HepG2 (cell line): ENCODE data around the gene ALG13.

Experiments used
- BRCA1 ChIP-seq: sonication (generic); formaldehyde crosslinking; IDR thresholded peaks from 2 replicates; pipeline ENCODE4 v1.4.0; 2020; ENCODE audit warnings: missing genetic modification reagents
- CTCF ChIP-seq: sonication (generic); formaldehyde crosslinking; IDR thresholded peaks from 2 replicates; pipeline ENCODE4 v1.5.0; 2020; ENCODE audit warnings: mild to moderate bottlenecking, missing genetic modification reagents, moderate library complexity
- EP300 ChIP-seq, 3 experiments: sonication (generic) in 1 of 3; formaldehyde crosslinking in 1 of 3; IDR thresholded peaks; 2 replicates each; pipeline versions ENCODE4 v1.5.1 to v1.6.1; 2011 to 2020; ENCODE audit warnings: low read depth in 2 of 3, low read length in 2 of 3, borderline replicate concordance in 1 of 3, improper control_type of control experiment in 1 of 3, mild to moderate bottlenecking in 1 of 3, missing genetic modification reagents in 1 of 3, moderate library complexity in 1 of 3
- NFE2L2 ChIP-seq: fragments of 150-350 bp; IDR thresholded peaks from 2 replicates; pipeline ENCODE4 v1.6.1; 2014; ENCODE audit warnings: low read length
- PHB2 ChIP-seq: fragments of 450-650 bp; IDR thresholded peaks from 2 replicates; pipeline ENCODE4 v1.6.1; 2018; ENCODE audit not compliant: partially characterized antibody
- TOPORS ChIP-seq: sonication (generic); formaldehyde crosslinking; IDR thresholded peaks from 2 replicates; pipeline ENCODE4 v1.8.0; 2023; ENCODE audit warnings: mild to moderate bottlenecking, missing genetic modification reagents
- ZNF3 ChIP-seq: IDR thresholded peaks from 2 replicates; pipeline ENCODE4 v1.7.0; 2017; ENCODE audit warnings: inconsistent platforms

DNA sequence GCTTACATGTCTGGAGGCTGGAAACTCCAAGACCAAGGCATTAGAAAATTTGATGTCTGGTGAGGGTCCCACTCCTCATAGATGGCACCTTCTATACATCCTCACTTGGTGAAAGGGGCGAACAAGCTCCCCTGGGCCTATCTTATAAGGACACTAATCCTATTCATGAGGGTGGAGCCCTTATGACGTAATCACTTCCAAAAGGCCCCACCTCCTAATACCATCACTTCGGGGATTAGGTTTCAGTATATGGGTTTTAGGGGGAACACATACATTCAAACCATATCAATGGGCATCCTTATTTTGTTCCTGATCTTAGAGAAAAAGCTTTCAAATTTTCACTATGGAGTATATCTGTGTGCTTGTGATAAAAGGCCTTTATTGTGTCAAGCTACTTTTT lies 39.0 kb upstream of the ALG13 start:
- TF ChIP-seq BRCA1 (no peak), ZNF3 (CRISPR knock-in tag) (no peak), EP300 (IDR thresholded peaks at IDR 0.05; ENCODE audit: low read depth in 2 of 2, low read length in 2 of 2) (no peak), EP300 (CRISPR knock-in tag; IDR thresholded peaks at IDR 0.05; ENCODE audit: borderline replicate concordance) (no peak), NFE2L2 (no peak), PHB2 (no peak), CTCF (CRISPR knock-in tag) (no peak), TOPORS (CRISPR knock-in tag) (no peak)
